ENCODE measurements around the gene GPS1.

Gene GPS1

DNA sequence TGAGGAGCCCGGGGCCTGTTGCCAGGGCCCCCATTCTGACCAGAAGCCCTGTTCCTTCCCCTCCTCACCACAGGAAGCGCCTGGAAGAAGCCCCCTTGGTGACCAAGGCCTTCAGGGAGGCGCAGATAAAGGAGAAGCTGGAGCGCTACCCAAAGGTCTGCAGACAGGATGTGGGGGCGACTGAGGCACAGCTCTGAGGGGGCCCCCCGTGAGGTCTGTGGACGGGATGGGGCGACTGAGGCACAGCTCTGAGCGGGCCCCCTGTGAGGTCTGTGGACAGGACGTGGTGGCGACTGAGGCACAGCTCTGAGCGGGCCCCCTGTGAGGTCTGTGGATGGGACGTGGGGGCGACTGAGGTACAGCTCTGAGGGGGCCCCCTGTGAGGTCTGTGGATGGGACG lies 42.3 kb upstream of the GPS1 start:
- H3K4me1 ChIP-seq (ENCODE audit: control insufficient read depth, low read depth, low read length): no peaks in the 10 kb centered on the region
- H3K27me3 ChIP-seq (ENCODE audit: control insufficient read depth, insufficient read depth, low read length): no peaks in the 10 kb centered on the region
- no peak overlapping the region for H3K4me3 ChIP-seq (ENCODE audit: low read length)
- H3K36me3 ChIP-seq (ENCODE audit: control insufficient read depth, low read depth, low read length): no peaks in the 10 kb centered on the region
- H3K9me3 ChIP-seq (ENCODE audit: control insufficient read depth, low read depth, low read length): no peaks in the 10 kb centered on the region
- no peak overlapping the region for H3K9ac ChIP-seq (ENCODE audit: low read length)
- H3K27ac ChIP-seq (ENCODE audit: low read length): no peak overlapping the region

DNA sequence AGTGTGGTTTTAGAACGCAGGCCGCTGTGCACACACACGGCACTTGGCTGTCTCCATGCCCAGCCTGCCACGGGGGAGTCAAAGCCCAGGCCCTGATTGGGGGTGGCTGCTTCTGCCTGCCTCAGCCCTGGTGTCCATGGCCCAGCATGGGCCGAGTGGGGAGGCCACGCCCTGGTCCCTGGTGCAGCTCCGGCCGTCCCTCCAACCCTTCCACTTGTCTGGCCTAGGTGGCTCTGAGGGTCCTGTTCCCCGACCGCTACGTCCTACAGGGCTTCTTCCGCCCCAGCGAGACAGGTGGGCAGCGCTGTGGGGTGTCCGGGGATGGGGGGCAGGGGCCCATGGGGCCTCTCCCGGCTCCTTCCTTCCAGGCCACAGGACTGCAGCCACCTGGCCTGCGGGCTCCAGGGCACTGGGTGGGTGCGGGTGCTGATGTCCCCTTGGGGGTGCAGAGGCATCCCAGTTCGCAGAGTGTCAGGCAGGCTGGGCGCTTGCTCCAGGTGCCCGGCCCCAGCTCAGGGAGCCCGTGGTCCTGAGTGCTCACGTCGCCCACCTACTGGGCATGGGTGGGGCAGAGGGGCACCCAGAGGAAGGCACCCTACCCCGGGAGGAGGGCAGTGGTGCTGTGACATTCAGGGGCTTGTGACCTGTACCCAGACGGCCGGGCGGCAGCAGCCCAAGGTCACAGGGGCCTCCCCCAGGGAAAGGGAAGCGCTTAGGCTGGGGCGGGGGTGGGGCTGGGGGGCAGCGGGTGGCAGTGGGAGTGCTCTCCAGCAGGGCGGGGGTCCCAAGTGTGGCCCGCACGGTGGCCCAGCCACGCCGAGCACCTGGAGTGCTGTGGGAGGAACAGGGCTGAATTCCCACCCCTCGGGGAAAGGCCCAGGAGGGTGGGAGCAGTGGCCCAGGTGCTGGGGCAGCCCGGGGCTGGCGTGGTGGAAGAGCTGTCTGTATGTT lies 40.8 kb upstream of the GPS1 start:
- Histone ChIP-seq H3K9ac (ENCODE audit: low read length) (no peak overlapping the region), H3K36me3 (ENCODE audit: control insufficient read depth, low read depth, low read length) (no peaks in the 10 kb centered on the region), H3K27me3 (ENCODE audit: control insufficient read depth, insufficient read depth, low read length) (no peaks in the 10 kb centered on the region), H3K9me3 (ENCODE audit: control insufficient read depth, low read depth, low read length) (no peaks in the 10 kb centered on the region), H3K27ac (ENCODE audit: low read length) (no peak overlapping the region), H3K4me3 (ENCODE audit: low read length) (no peak overlapping the region), H3K4me1 (ENCODE audit: control insufficient read depth, low read depth, low read length) (no peaks in the 10 kb centered on the region)

DNA sequence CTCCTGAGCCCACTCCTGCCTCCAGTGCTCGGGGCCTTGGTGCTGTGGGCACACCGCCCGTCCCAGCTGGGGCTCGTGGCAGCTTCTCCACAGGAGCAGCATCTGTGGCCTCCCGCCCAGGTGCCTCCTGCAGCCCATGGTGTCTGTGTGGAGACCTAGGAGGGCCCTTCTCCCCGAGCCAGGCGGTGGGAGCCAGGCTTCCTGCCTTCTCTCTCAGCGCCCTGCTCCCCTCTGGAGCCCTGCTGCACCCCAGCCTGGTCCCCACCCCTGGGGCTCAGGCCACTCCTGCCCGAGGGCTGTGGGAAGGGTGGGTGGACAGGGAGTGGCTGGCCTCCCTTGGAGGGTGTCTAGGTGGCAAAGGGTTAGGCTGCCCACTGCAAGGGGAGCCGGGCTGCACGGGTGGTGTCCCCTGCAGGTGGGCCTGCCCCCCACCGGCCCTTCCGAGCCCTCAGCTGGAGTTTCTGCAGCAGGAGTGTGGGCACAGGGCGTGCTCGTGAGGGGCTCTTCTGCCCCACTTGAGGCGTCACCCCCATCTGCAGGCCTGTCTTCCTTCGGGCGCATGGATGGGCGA lies 40.0 kb upstream of the GPS1 start:
- Histone ChIP-seq H3K9ac (ENCODE audit: low read length) (no peak overlapping the region), H3K4me3 (ENCODE audit: low read length) (no peak overlapping the region), H3K4me1 (ENCODE audit: control insufficient read depth, low read depth, low read length) (no peaks in the 10 kb centered on the region), H3K27me3 (ENCODE audit: control insufficient read depth, insufficient read depth, low read length) (no peaks in the 10 kb centered on the region), H3K27ac (ENCODE audit: low read length) (no peak overlapping the region), H3K9me3 (ENCODE audit: control insufficient read depth, low read depth, low read length) (no peaks in the 10 kb centered on the region), H3K36me3 (ENCODE audit: control insufficient read depth, low read depth, low read length) (no peaks in the 10 kb centered on the region)

DNA sequence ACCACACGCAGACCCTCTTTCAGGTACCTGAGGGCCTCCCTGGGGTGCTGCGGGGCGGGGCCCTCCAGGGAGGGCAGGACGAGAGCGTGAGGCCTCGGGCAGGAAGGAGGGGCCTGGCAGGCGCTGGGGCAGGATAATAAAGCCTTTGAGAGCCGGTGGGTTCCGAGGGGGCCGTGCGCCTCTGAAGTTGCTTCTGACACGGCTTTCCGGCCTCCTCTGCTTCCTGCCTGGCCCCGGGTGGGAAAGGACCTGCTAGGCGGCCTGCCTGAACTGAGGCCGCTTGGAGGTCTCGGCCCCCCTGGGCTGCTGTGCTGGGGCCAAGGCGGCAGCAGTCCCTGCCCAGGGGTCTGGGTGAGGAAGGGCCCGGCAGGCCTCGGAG lies 39.4 kb upstream of the GPS1 start:
- Histone ChIP-seq H3K9ac (ENCODE audit: low read length) (no peak overlapping the region), H3K27ac (ENCODE audit: low read length) (no peak overlapping the region), H3K36me3 (ENCODE audit: control insufficient read depth, low read depth, low read length) (no peaks in the 10 kb centered on the region), H3K9me3 (ENCODE audit: control insufficient read depth, low read depth, low read length) (no peaks in the 10 kb centered on the region), H3K4me1 (ENCODE audit: control insufficient read depth, low read depth, low read length) (no peaks in the 10 kb centered on the region), H3K27me3 (ENCODE audit: control insufficient read depth, insufficient read depth, low read length) (no peaks in the 10 kb centered on the region), H3K4me3 (ENCODE audit: low read length) (no peak overlapping the region)

DNA sequence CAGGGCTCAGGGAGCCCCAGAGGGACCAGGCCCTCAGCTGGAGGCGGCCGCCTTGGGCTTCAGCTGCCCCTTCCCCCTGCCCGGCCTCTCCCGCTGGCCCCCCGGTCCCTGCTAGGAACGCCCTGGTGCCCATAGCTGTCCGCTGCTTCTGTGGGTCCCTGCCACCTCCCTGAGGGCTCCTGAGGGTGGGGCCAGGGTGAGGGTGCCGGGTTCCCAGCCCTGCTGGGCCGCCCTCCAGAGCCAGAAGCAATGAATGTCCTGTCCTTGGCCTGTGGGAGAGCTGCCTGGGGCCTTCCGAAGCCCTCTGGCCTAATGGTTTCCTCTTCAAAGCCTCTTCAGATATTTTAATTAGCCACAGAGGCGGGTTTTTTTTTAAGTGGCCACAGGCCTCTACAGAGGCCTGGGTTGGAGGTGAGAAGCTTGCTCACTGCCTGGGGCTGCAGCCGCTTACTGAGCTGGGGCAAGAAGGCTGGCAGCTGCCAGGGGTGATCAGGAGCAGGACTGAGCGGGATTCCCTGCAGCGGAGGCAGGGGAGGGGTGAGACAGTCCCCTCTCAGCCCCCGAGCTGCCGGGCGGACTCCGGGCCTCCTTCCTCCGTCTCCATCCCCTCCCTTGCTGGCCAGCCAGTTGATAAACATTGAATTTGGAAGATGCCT lies 38.9 kb upstream of the GPS1 start:
- H3K27ac ChIP-seq (ENCODE audit: low read length): no peak overlapping the region
- no peaks in the 10 kb centered on the region for H3K27me3 ChIP-seq (ENCODE audit: control insufficient read depth, insufficient read depth, low read length)
- H3K9ac ChIP-seq (ENCODE audit: low read length): no peak overlapping the region
- no peaks in the 10 kb centered on the region for H3K36me3 ChIP-seq (ENCODE audit: control insufficient read depth, low read depth, low read length)
- no peak overlapping the region for H3K4me3 ChIP-seq (ENCODE audit: low read length)
- H3K4me1 ChIP-seq (ENCODE audit: control insufficient read depth, low read depth, low read length): no peaks in the 10 kb centered on the region
- H3K9me3 ChIP-seq (ENCODE audit: control insufficient read depth, low read depth, low read length): no peaks in the 10 kb centered on the region

DNA sequence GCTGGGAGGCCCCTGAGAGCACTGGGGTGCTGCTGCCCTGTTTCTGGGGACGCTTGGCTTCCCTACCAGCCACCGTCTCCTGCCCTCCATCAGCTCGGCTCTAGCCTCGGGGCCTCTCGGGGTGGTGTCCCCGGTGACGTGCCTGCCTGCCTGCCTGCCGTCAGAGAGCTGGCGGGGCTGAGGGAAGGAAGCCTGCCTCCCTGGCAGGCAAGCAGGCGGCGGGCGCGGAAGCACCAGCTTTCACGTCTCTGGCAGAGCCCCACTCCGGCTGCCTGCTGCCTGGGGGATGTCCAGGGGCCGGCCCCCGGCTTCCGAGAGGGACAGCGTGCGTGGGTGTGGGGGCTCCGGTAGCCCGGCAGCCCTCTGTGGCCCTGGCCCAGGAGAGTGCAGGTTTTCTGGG lies 38.4 kb upstream of the GPS1 start:
- Histone ChIP-seq H3K9ac (ENCODE audit: low read length) (no peak overlapping the region), H3K27me3 (ENCODE audit: control insufficient read depth, insufficient read depth, low read length) (no peaks in the 10 kb centered on the region), H3K9me3 (ENCODE audit: control insufficient read depth, low read depth, low read length) (no peaks in the 10 kb centered on the region), H3K27ac (ENCODE audit: low read length) (no peak overlapping the region), H3K4me1 (ENCODE audit: control insufficient read depth, low read depth, low read length) (no peaks in the 10 kb centered on the region), H3K4me3 (ENCODE audit: low read length) (no peak overlapping the region), H3K36me3 (ENCODE audit: control insufficient read depth, low read depth, low read length) (peaks cover 1% of the 10 kb centered on the region)

DNA sequence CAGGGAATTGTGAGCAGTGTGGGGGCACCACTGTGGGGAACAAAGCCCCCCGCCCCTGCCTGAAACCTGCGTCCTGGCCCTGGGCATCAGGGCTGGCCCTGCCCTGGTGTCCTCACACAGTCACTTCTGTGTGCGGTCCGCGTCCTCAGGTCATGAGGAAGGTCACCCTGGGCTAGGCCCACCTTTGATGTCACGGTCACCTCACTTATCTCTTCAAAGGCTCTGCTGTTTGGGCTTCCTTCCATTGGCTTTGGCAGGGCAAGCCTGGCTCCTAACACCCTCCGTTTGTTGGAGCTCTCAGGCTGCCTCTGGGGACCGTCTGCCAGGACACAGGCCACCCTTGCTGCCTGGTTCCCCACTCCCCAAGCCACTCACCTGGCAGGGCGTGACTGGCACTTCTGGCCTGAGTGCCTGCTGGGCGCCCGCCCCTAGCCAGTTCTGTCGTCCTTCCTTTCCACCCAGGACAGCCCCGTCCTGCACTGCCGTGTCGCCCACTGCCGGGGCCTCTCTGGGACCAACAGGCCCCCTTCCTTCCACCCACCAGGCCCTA lies 37.9 kb upstream of the GPS1 start:
- H3K27me3 ChIP-seq (ENCODE audit: control insufficient read depth, insufficient read depth, low read length): no peaks in the 10 kb centered on the region
- H3K9ac ChIP-seq (ENCODE audit: low read length): no peak overlapping the region
- H3K36me3 ChIP-seq (ENCODE audit: control insufficient read depth, low read depth, low read length): peaks cover 6% of the 10 kb centered on the region
- H3K4me3 ChIP-seq (ENCODE audit: low read length): no peak overlapping the region
- H3K9me3 ChIP-seq (ENCODE audit: control insufficient read depth, low read depth, low read length): no peaks in the 10 kb centered on the region
- no peak overlapping the region for H3K27ac ChIP-seq (ENCODE audit: low read length)
- H3K4me1 ChIP-seq (ENCODE audit: control insufficient read depth, low read depth, low read length): no peaks in the 10 kb centered on the region

DNA sequence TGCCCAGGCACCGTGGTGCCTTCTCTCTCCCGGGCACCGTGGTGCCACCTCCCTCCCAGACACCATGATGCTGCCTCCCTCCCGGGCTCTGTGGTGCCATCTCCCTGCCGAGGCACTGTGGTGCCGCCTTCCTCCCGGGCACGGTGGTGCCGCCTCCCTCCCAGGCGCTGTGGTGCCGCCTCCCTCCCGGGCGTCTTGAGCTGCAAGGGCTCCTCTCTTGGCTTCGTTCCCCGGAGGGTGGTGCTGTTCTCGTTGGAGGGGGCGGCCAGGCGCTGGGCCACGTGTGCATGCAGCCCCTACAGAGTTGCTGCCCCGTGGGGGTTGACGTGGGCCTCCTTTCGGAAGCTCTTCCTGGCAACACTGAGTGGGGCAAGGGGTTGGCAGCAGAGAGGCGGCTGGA lies 37.3 kb upstream of the GPS1 start:
- Histone ChIP-seq H3K4me1 (ENCODE audit: control insufficient read depth, low read depth, low read length) (no peaks in the 10 kb centered on the region), H3K27ac (ENCODE audit: low read length) (no peak overlapping the region), H3K4me3 (ENCODE audit: low read length) (no peak overlapping the region), H3K27me3 (ENCODE audit: control insufficient read depth, insufficient read depth, low read length) (no peaks in the 10 kb centered on the region), H3K9ac (ENCODE audit: low read length) (no peak overlapping the region), H3K9me3 (ENCODE audit: control insufficient read depth, low read depth, low read length) (no peaks in the 10 kb centered on the region), H3K36me3 (ENCODE audit: control insufficient read depth, low read depth, low read length) (peaks cover 6% of the 10 kb centered on the region)

DNA sequence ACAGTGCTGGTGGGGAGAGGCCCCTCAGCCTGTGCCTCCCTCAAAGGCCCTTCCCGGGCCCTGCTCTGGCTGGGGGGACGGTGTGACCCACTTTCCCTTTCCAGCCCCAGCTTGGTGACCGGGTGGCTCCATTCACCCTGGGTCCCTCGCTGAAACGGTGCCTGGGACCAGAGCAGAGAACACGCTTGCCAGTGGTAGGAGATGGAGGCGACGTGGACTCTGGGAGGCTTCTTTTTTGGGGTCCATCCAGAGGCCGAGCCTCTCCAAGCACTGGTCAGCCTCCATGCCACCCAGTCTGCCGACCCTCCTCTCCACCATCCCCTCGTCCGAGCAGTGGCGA lies 36.8 kb upstream of the GPS1 start:
- H3K36me3 ChIP-seq (ENCODE audit: control insufficient read depth, low read depth, low read length): peaks cover 6% of the 10 kb centered on the region
- no peaks in the 10 kb centered on the region for H3K4me1 ChIP-seq (ENCODE audit: control insufficient read depth, low read depth, low read length)
- H3K4me3 ChIP-seq (ENCODE audit: low read length): no peak overlapping the region
- H3K27me3 ChIP-seq (ENCODE audit: control insufficient read depth, insufficient read depth, low read length): no peaks in the 10 kb centered on the region
- no peak overlapping the region for H3K9ac ChIP-seq (ENCODE audit: low read length)
- H3K9me3 ChIP-seq (ENCODE audit: control insufficient read depth, low read depth, low read length): no peaks in the 10 kb centered on the region
- no peak overlapping the region for H3K27ac ChIP-seq (ENCODE audit: low read length)

DNA sequence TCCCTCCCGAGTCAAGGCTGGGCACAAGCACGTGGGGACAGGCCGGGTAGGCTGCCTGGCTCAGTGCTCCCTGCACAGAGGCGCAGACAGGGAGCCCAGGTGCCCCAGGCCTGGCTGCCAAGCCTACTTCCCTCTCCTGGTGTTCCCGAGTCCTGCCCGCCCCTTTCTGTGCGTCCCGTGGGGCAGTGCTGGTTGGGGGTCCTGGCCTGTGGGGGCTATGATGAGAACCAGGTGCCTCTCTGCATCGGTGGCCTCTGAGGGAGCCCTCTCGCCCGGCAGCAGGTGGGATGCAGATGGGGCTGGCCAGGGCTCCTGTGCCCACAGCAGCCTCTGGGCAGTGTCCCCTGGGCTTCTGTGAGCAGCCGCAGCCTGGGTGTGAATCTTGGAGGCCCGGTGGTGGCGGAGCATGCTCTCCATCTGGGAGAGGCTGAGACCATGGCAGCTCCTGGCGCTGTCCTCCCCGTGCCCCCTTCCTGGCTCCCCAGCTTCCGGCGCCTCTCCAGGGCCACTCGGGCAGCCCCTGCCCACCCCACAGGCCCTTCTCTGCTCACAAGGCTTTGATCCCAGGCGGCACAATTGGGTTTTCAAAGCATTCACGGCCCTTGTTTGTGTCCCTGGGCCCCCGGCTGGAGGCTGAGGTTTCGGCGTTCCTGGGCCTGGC lies 36.3 kb upstream of the GPS1 start:
- H3K9ac ChIP-seq (ENCODE audit: low read length): no peak overlapping the region
- no peaks in the 10 kb centered on the region for H3K9me3 ChIP-seq (ENCODE audit: control insufficient read depth, low read depth, low read length)
- peaks cover 6% of the 10 kb centered on the region for H3K36me3 ChIP-seq (ENCODE audit: control insufficient read depth, low read depth, low read length)
- H3K27ac ChIP-seq (ENCODE audit: low read length): no peak overlapping the region
- H3K27me3 ChIP-seq (ENCODE audit: control insufficient read depth, insufficient read depth, low read length): no peaks in the 10 kb centered on the region
- no peaks in the 10 kb centered on the region for H3K4me1 ChIP-seq (ENCODE audit: control insufficient read depth, low read depth, low read length)
- H3K4me3 ChIP-seq (ENCODE audit: low read length): no peak overlapping the region

DNA sequence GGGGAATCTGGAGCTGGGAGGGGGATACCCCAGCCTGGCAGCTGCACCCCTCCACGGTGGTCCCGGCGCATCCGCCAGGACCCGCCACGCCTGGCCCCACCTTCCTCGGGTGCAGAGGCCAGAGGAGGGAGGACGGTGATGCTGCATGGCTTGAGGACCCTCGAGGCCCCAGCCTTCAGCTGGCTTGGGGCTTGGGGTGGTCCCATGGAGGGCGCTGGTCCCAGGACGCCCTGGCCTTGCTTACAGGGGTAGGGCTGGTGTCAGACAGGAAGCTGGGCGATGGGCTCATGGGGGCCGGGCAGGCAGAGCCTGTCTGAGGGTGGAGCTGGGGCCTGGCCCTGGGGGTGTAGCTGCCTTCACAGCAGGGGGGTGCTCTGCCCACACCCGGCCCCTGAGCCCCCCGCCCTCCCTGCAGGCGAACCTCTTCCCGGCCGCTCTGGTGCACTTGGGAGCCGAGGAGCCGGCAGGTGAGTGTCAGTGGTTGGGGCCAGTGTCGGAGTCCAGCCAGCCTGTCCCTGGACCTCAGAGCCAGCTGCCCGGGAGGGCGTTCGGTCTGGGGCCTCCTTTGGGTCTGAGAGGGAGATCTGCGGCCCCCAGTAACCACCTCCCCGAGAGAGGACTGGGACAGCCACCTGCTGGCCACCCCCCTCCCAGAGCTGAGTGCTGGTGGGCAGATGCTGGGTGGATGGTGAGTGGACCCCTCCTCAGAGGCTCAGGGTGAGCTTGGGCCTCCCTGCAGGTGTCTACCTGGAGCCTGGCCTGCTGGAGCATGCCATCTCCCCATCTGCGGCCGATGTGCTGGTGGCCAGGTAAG lies 35.4 kb upstream of the GPS1 start:
- Histone ChIP-seq H3K36me3 (ENCODE audit: control insufficient read depth, low read depth, low read length) (peaks cover 6% of the 10 kb centered on the region), H3K9ac (ENCODE audit: low read length) (no peak overlapping the region), H3K4me1 (ENCODE audit: control insufficient read depth, low read depth, low read length) (no peaks in the 10 kb centered on the region), H3K9me3 (ENCODE audit: control insufficient read depth, low read depth, low read length) (no peaks in the 10 kb centered on the region), H3K27ac (ENCODE audit: low read length) (no peak overlapping the region), H3K4me3 (ENCODE audit: low read length) (no peak overlapping the region), H3K27me3 (ENCODE audit: control insufficient read depth, insufficient read depth, low read length) (no peaks in the 10 kb centered on the region)

All from iPS-18a (cell line).